Measurements from ENCODE around the gene EIF5.
"Not testable (repeated sequence)": the region's sequence is repeated elsewhere in the genome, so short reads cannot be mapped to it uniquely, and the experiment has no call there.

DNA sequence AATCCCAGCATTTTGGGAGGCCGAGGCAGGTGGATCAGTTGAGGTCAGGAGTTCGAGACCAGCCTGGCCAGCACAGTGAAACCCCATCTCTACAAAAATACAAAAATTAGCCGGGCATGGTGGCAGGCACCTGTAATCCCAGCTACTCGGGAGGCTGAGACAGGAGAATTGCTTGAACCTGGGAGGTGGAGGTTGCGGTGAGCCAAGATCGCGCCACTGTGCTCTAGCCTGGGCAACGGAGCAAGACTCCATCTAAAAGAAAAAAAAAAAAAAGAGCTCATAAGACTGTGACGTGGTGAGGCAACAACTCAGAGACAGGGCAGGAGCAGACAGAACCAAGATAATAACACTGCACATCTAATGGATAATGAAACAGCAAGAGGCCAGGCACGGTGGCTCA, 23.5 kb downstream of the EIF5 start:
- TF ChIP-seq EZH2phosphoT487 (IDR thresholded peaks at IDR 0.05; ENCODE audit: borderline replicate concordance, low read depth, low read length), result not testable (repeated sequence)
- TF ChIP-seq, protein P1, sequence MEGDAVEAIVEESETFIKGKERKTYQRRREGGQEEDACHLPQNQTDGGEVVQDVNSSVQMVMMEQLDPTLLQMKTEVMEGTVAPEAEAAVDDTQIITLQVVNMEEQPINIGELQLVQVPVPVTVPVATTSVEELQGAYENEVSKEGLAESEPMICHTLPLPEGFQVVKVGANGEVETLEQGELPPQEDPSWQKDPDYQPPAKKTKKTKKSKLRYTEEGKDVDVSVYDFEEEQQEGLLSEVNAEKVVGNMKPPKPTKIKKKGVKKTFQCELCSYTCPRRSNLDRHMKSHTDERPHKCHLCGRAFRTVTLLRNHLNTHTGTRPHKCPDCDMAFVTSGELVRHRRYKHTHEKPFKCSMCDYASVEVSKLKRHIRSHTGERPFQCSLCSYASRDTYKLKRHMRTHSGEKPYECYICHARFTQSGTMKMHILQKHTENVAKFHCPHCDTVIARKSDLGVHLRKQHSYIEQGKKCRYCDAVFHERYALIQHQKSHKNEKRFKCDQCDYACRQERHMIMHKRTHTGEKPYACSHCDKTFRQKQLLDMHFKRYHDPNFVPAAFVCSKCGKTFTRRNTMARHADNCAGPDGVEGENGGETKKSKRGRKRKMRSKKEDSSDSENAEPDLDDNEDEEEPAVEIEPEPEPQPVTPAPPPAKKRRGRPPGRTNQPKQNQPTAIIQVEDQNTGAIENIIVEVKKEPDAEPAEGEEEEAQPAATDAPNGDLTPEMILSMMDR (conservative IDR thresholded peaks at IDR 0.05; ENCODE audit: low read length), result not testable (repeated sequence)

Data from OCI-LY7 (cell line).